ENCODE results near the gene PTGER2. TPM values are rescaled to one million over a fixed set of nuclear protein-coding genes. Genes with fewer than 3 reads are reported as not detected.

Gene PTGER2
- total RNA-seq (30.0 and 38.8 TPM in 2 replicates), polyA plus RNA-seq (15.9 and 27.3 TPM in 2 replicates), polyA minus RNA-seq (ENCODE audit: low replicate concordance) (5.1 and 5.7 TPM in 2 replicates)
- 17.5 and 32.4 TPM in 2 replicates for polyA plus RNA-seq (2012)

GRCh38 chr14:52313903-52314594 lies at the start of gene PTGER2:
Gene PTGER2, plus strand, starts transcription at chr14:52314312. Its CDS starts 237 bp downstream, at chr14:52314549.
- Histone ChIP-seq H4K20me1 (ENCODE audit: control insufficient read depth, extremely low read depth, insufficient read depth, low read length) (no peaks in the 10 kb centered on the region), H3K9me3 (ENCODE audit: control insufficient read depth, insufficient read depth, low read depth, low read length) (no peaks in the 10 kb centered on the region), H3K79me2 (ENCODE audit: control insufficient read depth, insufficient read depth, low read length) (peaks cover 42% of the 10 kb centered on the region), H3K27ac (ENCODE audit: insufficient read depth, low read length) (peak within 1 kb of the TSS; percentile 76), H3K4me2 (ENCODE audit: extremely low read depth, insufficient read depth, low read length) (peak within 1 kb of the TSS; percentile 85), H2AFZ (ENCODE audit: low read length) (peak within 1 kb of the TSS; percentile 75), H3K36me3 (ENCODE audit: control insufficient read depth, insufficient read depth, low read length) (no peaks in the 10 kb centered on the region), H3K4me3 (replicated peaks in 1 of 4; ENCODE audit: control extremely low read depth in 1 of 4, insufficient read depth in 1 of 4, low read depth in 3 of 4, low read length in 4 of 4) (peak within 1 kb of the TSS; percentile 81 to 100 (median 92)), H3K9ac (ENCODE audit: insufficient read depth, low read length) (peak within 1 kb of the TSS; percentile 74), H3K4me1 (ENCODE audit: control insufficient read depth, extremely low read depth, insufficient read depth, low read length) (peaks cover 5% of the 10 kb centered on the region), H3K27me3 (ENCODE audit: control insufficient read depth, insufficient read depth, low read length) (no peaks in the 10 kb centered on the region)
- TF ChIP-seq, protein P1, sequence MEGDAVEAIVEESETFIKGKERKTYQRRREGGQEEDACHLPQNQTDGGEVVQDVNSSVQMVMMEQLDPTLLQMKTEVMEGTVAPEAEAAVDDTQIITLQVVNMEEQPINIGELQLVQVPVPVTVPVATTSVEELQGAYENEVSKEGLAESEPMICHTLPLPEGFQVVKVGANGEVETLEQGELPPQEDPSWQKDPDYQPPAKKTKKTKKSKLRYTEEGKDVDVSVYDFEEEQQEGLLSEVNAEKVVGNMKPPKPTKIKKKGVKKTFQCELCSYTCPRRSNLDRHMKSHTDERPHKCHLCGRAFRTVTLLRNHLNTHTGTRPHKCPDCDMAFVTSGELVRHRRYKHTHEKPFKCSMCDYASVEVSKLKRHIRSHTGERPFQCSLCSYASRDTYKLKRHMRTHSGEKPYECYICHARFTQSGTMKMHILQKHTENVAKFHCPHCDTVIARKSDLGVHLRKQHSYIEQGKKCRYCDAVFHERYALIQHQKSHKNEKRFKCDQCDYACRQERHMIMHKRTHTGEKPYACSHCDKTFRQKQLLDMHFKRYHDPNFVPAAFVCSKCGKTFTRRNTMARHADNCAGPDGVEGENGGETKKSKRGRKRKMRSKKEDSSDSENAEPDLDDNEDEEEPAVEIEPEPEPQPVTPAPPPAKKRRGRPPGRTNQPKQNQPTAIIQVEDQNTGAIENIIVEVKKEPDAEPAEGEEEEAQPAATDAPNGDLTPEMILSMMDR (conservative IDR thresholded peaks at IDR 0.05 in 1 of 2, IDR thresholded peaks at IDR 0.05 in 1 of 2; ENCODE audit: low read depth in 1 of 2, low read length in 2 of 2): no peak
- TF ChIP-seq EZH2 (IDR thresholded peaks at IDR 0.05; ENCODE audit: low read length, missing control alignments): peak; percentile 24
- DNase-seq (ENCODE audit: low read depth in 2 of 2): peak; percentile 92 to 96

- Histone ChIP-seq H4K20me1 (ENCODE audit: control insufficient read depth, extremely low read depth, insufficient read depth, low read length) (no peaks in the 10 kb centered on the region), H3K27me3 (ENCODE audit: control insufficient read depth, insufficient read depth, low read length) (peaks cover 29% of the 10 kb centered on the region), H3K79me2 (ENCODE audit: control insufficient read depth, insufficient read depth, low read length) (no peaks in the 10 kb centered on the region), H3K9ac (ENCODE audit: insufficient read depth, low read length) (no peak overlapping the region), H3K4me2 (ENCODE audit: extremely low read depth, insufficient read depth, low read length) (no peak overlapping the region), H3K9me3 (ENCODE audit: control insufficient read depth, insufficient read depth, low read depth, low read length) (no peaks in the 10 kb centered on the region), H2AFZ (ENCODE audit: low read length) (no peak overlapping the region), H3K27ac (ENCODE audit: insufficient read depth, low read length) (no peak overlapping the region), H3K36me3 (ENCODE audit: control insufficient read depth, insufficient read depth, low read length) (no peaks in the 10 kb centered on the region), H3K4me3 (replicated peaks in 1 of 4; ENCODE audit: control extremely low read depth in 1 of 4, insufficient read depth in 1 of 4, low read depth in 3 of 4, low read length in 4 of 4) (no peak overlapping the region), H3K4me1 (ENCODE audit: control insufficient read depth, extremely low read depth, insufficient read depth, low read length) (peaks cover 4% of the 10 kb centered on the region)
- TF ChIP-seq, protein P1 (conservative IDR thresholded peaks at IDR 0.05 in 1 of 2, IDR thresholded peaks at IDR 0.05 in 1 of 2; ENCODE audit: low read depth in 1 of 2, low read length in 2 of 2): no peak
- TF ChIP-seq EZH2 (IDR thresholded peaks at IDR 0.05; ENCODE audit: low read length, missing control alignments): no peak
- DNase-seq (ENCODE audit: low read depth in 2 of 2): no peak
Measured at GRCh38 chr14:52265253-52265652, 48.9 kb upstream of the PTGER2 start.

- peak; percentile 66 to 76 for DNase-seq (ENCODE audit: low read depth in 2 of 2)
- Histone ChIP-seq H2AFZ (ENCODE audit: low read length) (no peak overlapping the region), H3K9me3 (ENCODE audit: control insufficient read depth, insufficient read depth, low read depth, low read length) (no peaks in the 10 kb centered on the region), H4K20me1 (ENCODE audit: control insufficient read depth, extremely low read depth, insufficient read depth, low read length) (no peaks in the 10 kb centered on the region), H3K27ac (ENCODE audit: insufficient read depth, low read length) (no peak overlapping the region), H3K27me3 (ENCODE audit: control insufficient read depth, insufficient read depth, low read length) (peaks cover 29% of the 10 kb centered on the region), H3K79me2 (ENCODE audit: control insufficient read depth, insufficient read depth, low read length) (no peaks in the 10 kb centered on the region), H3K36me3 (ENCODE audit: control insufficient read depth, insufficient read depth, low read length) (no peaks in the 10 kb centered on the region), H3K4me1 (ENCODE audit: control insufficient read depth, extremely low read depth, insufficient read depth, low read length) (peaks cover 4% of the 10 kb centered on the region), H3K4me3 (replicated peaks in 1 of 4; ENCODE audit: control extremely low read depth in 1 of 4, insufficient read depth in 1 of 4, low read depth in 3 of 4, low read length in 4 of 4) (no peak overlapping the region), H3K9ac (ENCODE audit: insufficient read depth, low read length) (no peak overlapping the region), H3K4me2 (ENCODE audit: extremely low read depth, insufficient read depth, low read length) (no peak overlapping the region)
- TF ChIP-seq EZH2 (IDR thresholded peaks at IDR 0.05; ENCODE audit: low read length, missing control alignments): no peak
- TF ChIP-seq, protein P1 (conservative IDR thresholded peaks at IDR 0.05 in 1 of 2, IDR thresholded peaks at IDR 0.05 in 1 of 2; ENCODE audit: low read depth in 1 of 2, low read length in 2 of 2): no peak
Measured at GRCh38 chr14:52266179-52266578, 47.9 kb upstream of the PTGER2 start.
